ENCODE results near the gene THUMPD2. TPM values are rescaled to one million over a fixed set of nuclear protein-coding genes. Genes with fewer than 3 reads are reported as not detected.

THUMPD2 gene
- polyA plus RNA-seq, 4 donors: 16.6 to 26.4 (median 22.2) TPM

DNA sequence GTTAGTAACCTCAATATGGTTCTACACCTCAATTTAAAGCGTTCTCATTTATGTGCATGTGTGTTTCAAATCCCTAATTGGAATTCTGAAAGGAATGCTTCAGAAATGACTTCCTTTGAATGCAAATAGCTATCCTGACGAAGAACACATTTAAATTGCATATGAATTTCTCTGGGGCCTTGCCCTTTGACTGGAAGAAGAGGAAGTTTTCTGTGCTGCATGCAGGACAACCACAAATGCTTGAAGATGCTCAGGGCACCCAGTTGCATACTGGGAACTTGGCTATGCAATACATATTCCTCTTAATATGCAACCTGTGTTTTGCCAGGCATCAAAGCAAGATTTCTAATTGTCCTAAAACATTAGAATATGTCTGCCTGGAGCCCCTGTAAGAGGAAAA is 58.1 kb downstream of the THUMPD2 start:
- no peak for DNase-seq (ENCODE audit: low read depth in 4 of 4, low spot score in 3 of 4)

DNA sequence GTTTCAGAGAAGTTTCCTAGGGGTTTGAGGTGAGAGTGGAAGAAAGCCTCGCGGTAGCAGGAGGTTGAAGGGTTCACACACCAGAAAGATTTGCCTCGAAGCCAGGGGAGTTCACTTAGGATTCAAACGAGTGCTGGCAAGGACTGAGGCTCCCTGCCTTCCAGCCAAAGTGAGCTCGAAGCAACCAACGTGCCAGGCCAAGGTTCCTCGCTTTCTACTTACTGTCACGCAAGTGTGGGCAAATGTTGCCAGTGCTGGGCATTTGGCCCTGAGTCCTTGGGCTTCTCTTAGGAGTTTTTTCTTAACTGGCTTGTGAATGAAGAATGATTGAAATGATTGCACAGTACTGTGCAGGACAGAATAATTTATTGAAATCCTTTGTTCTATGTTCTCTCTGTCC is 59.7 kb downstream of the THUMPD2 start:
- no peak for DNase-seq (ENCODE audit: low read depth in 4 of 4, low spot score in 3 of 4)

DNA sequence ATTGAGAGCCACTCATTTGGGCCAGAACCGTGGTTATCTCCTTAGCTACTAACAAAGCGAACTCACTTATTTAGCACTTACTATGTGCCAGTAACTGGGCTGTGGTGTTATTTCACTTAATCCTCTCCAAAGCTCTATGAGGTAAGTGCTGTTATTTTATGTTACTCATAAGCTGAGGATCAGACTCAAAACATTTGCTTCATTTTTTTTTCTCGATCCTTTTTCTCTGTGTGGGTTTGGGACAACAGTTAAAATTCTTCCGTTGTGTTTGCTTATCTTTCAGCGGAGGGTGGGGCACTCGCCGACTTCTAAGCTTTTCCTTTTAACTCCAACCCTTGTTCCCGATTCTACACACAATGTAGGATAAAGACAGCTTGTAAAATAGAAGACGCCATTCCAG is 60.6 kb downstream of the THUMPD2 start:
- no peak for DNase-seq (ENCODE audit: low read depth in 4 of 4, low spot score in 3 of 4)

DNA sequence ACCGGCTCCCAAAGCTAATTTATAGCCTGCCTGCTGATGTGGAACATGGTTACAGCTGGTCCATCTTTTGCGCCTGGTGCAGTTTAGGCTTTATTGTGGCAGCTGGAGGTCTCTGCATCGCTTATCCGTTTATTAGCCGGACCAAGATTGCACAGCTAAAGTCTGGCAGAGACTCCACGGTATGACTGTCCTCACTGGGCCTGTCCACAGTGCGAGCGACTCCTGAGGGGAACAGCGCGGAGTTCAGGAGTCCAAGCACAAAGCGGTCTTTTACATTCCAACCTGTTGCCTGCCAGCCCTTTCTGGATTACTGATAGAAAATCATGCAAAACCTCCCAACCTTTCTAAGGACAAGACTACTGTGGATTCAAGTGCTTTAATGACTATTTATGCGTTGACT is 62.0 kb downstream of the THUMPD2 start:
- DNase-seq (ENCODE audit: low read depth in 4 of 4, low spot score in 3 of 4): no peak

DNA sequence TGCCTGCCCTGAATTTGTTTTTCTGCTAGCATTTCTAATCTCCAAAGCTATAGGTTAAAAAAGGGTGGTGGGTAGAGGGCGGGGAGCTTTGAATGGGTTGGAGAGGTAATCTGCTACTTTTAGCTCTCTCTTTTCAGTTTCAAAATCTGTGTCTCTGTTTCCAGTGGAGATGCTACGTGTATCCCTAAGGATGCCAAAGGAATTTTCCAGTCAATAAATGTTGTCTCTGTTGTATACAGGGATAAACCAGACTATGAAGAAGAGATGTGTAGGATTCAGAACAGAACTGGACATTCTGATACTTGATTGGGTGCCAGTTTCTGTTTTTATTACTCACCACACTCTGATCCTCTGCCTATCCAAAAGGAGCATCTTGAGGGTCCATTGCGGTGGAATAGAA is 63.2 kb downstream of the THUMPD2 start:
- DNase-seq (ENCODE audit: low read depth in 4 of 4, low spot score in 3 of 4): no peak

DNA sequence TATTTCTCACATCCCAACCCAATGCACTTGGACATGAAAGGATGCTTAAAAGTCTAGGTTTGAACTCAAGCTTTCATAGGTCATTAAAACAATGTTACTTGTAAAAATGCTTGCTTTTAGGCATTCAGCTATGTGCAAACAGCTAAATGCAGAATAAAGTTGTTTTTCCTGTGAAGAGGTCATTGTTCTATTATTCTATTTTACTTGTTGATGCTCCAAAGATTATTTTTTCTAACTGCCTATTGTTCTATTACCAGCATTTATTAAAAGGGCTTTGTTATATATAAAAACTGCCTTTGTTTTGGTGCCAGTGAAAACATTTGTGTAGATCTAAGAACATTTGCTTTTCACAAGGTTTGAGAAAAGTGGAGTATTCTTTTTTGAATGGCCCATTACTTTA is 64.0 kb downstream of the THUMPD2 start:
- DNase-seq (ENCODE audit: low read depth in 4 of 4, low spot score in 3 of 4): no peak

DNA sequence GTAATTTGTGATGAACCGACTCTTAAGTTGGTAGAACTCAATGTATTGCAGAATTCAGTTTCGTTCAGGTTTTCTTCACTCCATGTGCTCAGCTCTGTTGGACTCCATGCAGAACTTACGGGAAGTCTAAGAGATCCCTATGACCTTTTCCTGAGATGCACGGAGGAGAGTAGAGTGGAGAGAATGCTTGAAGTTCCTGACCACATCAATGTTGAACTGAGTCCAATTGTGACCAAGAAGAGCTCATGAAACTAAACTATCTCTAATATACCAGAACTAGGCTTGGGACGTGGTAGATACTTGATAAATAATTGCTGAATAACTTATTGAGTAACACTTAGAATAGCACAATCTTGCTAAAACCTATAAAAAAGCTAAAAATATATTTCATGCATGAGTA is 66.1 kb downstream of the THUMPD2 start:
- DNase-seq (ENCODE audit: low read depth in 4 of 4, low spot score in 3 of 4): no peak

DNA sequence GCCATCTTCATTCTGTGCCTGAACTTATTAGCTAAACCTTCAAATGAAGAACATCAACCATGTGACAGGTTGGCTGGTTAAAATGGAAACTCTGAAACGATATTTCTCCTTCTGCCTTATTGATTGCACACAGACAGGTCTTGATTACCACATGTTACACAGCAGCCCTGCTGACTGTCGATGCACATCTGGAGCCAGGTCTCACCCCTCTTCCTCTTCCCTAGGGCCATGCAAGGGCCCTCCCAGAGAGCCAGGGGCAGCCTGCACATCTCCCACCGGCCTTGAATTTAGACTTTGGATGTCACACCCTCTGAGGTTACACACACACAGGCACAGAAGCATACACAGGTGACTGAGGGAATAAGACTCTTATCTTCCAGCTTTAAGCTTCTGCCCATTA is 68.3 kb downstream of the THUMPD2 start:
- no peak for DNase-seq (ENCODE audit: low read depth in 4 of 4, low spot score in 3 of 4)

DNA sequence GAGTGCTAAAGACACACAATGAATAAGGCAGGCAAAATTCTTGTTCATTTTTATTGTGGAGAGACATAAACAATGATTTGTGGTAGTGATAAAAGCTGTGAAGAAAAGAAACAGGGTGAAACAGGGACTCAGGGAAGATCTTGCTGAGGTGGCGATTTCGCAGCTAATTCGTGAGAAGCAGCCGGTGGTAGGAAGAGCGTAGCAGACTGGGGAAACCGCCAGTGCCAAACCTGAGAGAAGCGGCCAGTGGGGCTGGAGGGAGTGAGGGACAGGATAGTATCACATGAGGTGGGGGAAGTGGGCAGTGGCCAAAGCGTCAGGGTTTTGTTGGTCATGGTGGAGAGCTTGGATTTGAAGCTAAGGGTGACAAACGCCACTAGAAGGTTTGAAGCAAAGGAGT is 71.1 kb downstream of the THUMPD2 start:
- DNase-seq (ENCODE audit: low read depth in 4 of 4, low spot score in 3 of 4): no peak

DNA sequence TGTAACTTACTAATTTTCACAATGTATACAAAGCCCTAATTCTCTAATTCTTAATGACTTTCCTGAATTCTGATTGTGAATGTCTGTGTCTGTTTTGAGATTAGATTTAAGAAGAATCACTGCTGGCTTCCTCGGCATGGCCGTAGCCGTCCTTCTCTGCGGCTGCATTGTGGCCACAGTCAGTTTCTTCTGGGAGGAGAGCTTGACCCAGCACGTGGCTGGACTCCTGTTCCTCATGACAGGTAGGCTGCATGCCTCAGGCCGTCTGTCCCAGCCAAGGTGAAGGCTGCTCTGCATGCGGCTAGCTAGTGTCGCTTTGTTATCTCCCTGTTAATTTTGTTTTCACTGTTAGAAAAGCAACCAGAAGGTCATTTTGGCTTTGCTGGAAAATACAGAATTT is 72.1 kb downstream of the THUMPD2 start:
- DNase-seq (ENCODE audit: low read depth in 4 of 4, low spot score in 3 of 4): no peak

DNA sequence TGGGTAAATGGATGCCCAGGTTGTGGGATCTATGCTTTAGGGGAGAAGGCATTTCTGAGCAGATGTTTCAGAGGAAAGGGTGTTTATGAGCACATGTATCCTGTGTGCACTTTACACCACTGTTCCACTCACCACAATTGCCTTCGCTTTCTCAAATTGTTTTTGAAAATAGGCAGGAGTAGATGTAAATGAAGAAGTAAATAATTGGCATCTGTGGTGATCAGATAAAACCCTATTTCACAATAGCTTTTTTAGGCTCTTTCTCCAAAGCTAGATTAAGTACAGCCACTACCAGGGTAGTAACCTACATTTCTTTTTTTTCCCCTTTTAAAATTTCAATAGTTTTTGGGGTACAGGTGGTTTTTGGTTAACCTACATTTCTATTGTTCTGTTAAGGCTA is 72.7 kb downstream of the THUMPD2 start:
- no peak for DNase-seq (ENCODE audit: low read depth in 4 of 4, low spot score in 3 of 4)

DNA sequence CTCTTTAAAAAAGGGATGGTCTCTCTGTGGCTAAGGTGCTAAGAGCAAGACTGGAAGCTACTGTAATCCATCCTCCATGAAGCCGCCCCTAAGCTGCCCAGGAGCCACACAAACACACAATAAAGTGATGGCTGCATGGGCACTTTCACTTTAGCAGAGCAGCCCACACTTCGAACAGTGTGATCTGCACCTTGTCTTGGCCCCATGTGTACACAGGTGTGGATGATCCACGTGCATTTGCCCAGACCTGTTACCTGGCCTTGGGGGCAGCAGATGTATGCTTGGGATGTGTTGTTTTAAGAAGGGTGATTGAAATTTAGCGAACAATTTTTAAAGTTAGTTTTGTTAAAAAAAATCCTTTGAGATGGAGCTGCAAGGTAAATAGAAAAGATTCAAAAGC is 73.4 kb downstream of the THUMPD2 start:
- DNase-seq (ENCODE audit: low read depth in 4 of 4, low spot score in 3 of 4): no peak

DNA sequence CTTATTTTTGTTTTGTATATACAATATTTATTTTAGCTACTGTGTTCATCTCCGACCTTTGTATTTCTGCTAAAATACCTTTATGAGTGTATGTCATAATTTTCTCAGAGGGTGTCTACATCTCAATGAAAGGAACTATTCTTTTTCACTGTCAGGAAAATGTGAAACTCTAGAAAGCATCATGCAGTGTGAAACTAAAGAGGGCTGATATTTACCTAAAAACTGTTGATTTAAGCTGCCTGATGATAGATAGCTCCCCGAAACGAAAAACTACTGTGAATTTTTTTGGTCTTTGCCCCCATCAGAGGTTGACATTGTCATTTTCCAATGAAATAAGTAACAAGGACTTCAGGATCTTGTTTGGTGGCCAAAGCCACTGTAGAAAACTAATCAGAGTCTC is 74.5 kb downstream of the THUMPD2 start:
- DNase-seq (ENCODE audit: low read depth in 4 of 4, low spot score in 3 of 4): no peak

DNA sequence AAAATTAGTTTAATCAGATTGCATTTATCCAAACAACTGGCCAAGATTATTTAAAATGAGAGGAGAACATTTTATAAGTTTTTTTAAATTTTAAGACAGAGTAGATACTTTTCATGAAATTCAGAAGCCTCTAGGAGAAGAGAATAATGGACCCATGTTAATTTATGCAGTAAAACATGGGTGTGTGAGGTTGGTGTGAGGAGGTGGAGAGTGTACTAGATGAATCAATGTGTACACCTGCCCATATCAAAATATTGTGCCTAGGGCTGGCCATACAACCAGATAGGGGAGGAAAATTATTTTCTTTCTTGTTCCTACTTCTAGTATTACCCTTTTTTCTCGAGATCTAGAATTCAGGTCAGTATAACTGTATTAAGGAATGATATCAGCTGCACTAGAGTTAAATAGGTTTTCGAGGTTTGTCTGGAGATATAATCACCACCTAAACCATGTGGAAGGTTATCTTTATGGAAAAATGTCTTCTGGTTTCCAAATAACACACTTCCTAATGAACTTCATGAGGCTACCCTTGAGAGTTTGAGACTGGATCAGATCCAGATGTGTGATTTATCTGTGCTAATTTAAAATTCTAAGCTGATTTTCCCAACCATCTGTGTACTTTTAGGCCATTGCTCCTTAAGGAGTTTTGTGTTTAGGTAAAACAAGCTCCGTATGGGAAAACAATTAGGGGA is 75.7 kb downstream of the THUMPD2 start:
- DNase-seq (ENCODE audit: low read depth in 4 of 4, low spot score in 3 of 4): no peak

DNA sequence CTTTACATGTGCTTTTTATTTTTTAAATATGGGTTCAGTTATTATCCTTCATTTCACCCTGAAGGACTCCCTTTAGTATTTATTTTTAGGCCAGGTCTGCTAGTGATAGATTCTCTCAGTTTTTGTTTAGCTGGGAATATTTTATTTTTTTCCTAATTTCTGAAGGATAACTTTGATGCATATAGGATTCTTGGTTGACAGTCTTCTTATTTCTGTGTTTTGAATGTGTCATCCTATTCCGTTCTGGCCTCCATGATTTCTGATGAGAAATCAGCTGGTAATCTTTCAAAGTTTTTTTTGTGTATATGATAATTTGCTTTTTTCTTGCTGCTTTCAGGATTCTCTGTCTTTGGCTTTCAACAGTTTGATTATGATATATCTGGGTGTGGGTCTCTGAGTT is 77.9 kb downstream of the THUMPD2 start:
- no peak for DNase-seq (ENCODE audit: low read depth in 4 of 4, low spot score in 3 of 4)

DNA sequence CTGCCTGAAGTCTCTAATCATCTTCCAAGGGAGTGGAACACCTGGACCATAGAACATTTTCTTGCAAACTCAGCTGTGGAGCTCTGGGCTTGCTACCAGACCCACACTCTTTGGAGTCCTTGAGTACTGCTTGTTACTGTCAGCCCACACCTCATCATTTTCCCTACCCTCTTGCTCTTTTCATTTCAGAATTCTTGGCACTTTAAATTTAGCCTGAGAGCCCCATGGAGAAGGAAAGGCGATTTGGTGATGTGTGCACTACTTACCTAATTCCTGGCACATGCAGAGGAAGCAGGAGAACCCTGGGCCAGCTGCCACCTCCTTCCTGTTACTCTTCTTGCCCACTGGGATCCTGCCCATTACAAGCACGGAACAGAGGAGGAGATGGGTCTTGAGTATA is 81.6 kb downstream of the THUMPD2 start:
- DNase-seq (ENCODE audit: low read depth in 4 of 4, low spot score in 3 of 4): no peak

DNA sequence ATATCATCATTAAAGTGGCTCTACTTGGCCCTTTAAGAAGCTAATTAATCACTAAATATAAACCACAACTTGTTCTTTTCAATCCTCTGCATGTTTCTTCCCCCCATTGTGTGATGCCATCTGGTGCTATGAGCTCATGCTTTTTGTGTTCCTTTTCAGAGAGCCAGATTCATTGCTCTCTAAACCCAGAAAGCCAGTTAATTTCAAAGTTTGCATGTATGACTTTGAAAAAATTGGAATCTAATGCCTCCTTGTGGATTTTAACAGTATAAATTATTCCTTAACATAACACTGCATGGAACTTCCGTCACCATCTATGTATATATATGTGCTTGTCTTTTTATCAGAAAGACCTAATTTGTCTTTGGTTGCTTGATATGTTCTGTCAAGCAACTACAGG is 82.2 kb downstream of the THUMPD2 start:
- DNase-seq (ENCODE audit: low read depth in 4 of 4, low spot score in 3 of 4): peak in 1 of 4 donors; percentile 47

DNA sequence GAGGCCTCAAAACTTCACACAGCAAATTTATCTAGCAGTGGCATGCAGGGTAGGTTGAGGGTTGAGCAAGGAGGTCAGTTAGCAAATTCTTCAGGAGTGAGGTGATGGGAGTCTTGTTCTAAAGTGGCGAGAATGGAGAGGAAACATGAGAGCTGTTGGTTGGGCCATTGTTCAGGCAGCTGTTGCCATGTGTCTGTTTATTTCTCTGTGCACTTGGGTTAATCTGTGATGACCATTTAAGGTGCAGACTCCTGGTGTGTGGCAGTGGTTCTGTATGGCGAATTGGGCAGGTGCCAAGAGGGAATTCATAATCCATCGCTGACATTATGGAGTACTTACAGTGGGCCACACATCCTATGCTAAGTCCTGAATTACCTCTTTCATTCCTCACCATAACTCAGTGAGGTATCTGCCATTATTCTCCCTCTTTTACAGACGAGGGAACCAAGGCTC is 82.9 kb downstream of the THUMPD2 start:
- DNase-seq (ENCODE audit: low read depth in 4 of 4, low spot score in 3 of 4): peak in 1 of 4 donors; percentile 46

DNA sequence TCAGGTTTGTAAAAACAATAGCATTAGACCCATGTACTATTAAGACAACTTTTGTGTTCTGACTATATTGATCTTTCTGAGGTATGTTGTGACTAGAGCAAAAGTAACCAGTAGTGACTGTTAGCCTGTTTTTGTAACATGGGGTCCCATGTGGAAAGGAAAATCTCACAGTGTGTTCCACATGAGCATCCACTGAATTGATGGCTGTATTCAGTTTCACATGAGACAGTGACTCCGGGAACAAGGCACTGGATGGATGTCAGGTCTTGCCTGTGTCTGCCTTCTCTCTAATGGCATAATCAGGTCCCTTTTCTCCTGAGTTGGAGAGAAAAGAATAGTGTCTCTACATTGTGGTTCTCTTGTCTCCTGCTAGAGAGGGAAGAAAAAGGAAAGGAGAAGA is 85.8 kb downstream of the THUMPD2 start:
- peak in 1 of 4 donors; percentile 45 for DNase-seq (ENCODE audit: low read depth in 4 of 4, low spot score in 3 of 4)

DNA sequence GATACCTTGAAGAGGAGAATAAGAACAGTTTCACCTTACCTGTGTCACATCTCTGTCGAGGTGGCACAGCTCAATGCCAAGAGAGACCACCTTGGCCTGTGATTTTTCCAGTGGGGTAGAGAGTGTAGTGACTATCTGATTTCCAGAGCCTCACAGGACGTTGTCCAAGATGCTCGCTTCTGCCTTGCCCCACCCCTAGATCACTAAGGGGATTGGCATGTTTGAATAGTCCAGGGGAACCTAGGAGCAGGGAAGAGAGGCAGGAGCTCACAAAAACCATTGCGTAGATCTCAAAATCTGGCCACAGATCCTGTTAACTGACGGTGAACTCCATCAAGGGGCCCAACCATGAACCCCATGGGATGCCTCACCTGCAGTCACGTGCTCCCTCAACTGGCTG is 89.2 kb downstream of the THUMPD2 start:
- no peak for DNase-seq (ENCODE audit: low read depth in 4 of 4, low spot score in 3 of 4)

DNA sequence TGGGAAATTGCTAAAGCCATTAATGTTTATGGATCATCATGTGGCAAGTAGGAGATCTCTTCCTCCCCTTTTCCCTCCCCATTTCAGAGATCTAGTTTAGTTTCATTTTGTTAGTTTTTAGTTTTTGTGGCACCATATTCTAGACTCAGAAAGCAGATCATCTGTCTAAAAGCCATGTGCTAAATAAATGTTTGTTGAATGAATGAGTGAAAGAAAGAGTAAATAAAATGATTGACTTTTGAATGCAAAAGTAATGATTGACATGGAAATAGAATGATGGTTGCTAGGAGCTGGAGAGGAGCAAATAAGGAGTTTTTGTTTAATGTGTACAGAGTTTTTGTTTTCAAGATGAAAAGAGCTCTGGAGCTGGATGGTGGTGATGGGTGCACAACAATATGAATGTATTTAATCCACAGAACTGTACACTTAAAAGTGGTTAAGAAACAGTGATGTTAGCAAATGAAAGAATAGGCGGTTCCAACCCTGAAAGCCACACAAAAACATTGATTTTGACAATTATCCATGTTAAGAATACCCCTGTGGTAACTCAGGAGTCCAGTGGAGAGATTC is 89.7 kb downstream of the THUMPD2 start:
- no peak for DNase-seq (ENCODE audit: low read depth in 4 of 4, low spot score in 3 of 4)

DNA sequence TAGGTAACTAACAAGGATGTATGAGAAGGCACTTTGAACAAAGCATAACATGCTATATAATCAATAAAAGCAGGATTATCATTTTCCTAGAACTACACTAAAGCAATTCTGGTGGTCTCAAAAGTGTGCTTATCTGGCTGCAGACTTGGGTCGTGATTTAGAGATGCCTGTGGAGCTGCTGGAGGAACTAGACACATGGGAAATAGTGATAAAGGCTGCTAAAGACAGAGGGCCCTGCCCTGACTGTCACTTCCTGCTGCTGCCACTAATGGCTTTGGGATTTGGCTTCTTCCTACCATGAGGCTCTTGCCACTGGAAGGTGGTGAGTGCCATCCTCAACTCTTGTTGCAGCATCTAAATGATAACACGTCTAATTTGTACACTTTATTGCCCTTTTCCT is 90.9 kb downstream of the THUMPD2 start:
- no peak for DNase-seq (ENCODE audit: low read depth in 4 of 4, low spot score in 3 of 4)

DNA sequence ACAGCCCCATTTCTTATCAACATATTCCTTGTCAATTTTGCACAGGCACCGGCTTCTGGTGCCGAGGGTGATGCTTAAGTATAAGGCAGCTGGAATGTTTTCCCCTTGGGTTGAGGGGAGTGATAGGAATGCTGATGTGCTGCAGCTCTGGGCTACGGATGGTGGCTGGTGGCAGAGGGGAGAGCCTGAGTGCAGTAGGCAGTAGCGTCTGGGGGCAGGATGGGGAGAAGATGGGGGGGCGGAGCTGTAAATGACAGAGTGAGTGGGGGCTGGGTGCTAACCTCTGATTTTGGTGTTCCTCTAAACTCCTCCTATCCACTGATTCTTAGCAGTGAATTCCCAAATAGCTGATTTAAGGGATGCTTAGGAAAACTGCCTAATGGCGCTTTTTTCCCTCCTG is 92.6 kb downstream of the THUMPD2 start:
- no peak for DNase-seq (ENCODE audit: low read depth in 4 of 4, low spot score in 3 of 4)
